ENCODE data around the gene OR8G5.
"Not testable (repeated sequence)": the region's sequence is repeated elsewhere in the genome, so short reads cannot be mapped to it uniquely, and the experiment has no call there.

OR8G5 gene

GRCh38 chr11:124256076-124256475, at the start of gene OR8G5:
Gene OR8G5 (plus strand): TSS chr11:124256376. CDS start chr11:124264932, 8,556 bp downstream.
- no peak for DNase-seq (ENCODE audit: low read depth)

- no peak for DNase-seq (ENCODE audit: low read depth)
Observed at GRCh38 chr11:124207102-124207792, 48.9 kb upstream of the OR8G5 start.

- DNase-seq (ENCODE audit: low read depth), result no peak
Observed at GRCh38 chr11:124209824-124210357, 46.3 kb upstream of the OR8G5 start.

GRCh38 chr11:124210421-124210820, 45.8 kb upstream of the OR8G5 start:
- no peak for DNase-seq (ENCODE audit: low read depth)

GRCh38 chr11:124211321-124211720, 44.9 kb upstream of the OR8G5 start:
- DNase-seq (ENCODE audit: low read depth), result no peak

- DNase-seq (ENCODE audit: low read depth), result no peak
Observed at GRCh38 chr11:124214027-124214426, 42.1 kb upstream of the OR8G5 start.

- no peak for DNase-seq (ENCODE audit: low read depth)
Observed at GRCh38 chr11:124219126-124219525, 37.0 kb upstream of the OR8G5 start.

GRCh38 chr11:124222407-124222806, 33.8 kb upstream of the OR8G5 start:
- DNase-seq (ENCODE audit: low read depth), result no peak

- DNase-seq (ENCODE audit: low read depth), result not testable (repeated sequence)
Observed at GRCh38 chr11:124224618-124225423, 31.4 kb upstream of the OR8G5 start.

GRCh38 chr11:124225471-124225870, 30.7 kb upstream of the OR8G5 start:
- DNase-seq (ENCODE audit: low read depth), result no peak

GRCh38 chr11:124233376-124233775, 22.8 kb upstream of the OR8G5 start:
- no peak for DNase-seq (ENCODE audit: low read depth)

GRCh38 chr11:124238512-124238911, 17.7 kb upstream of the OR8G5 start:
- no peak for DNase-seq (ENCODE audit: low read depth)

- no peak for DNase-seq (ENCODE audit: low read depth)
Observed at GRCh38 chr11:124240621-124241397, 15.4 kb upstream of the OR8G5 start, which contains the start of gene OR8G1. Gene OR8G1 (plus strand): TSS chr11:124241095. CDS start chr11:124249676, 8,581 bp downstream.

GRCh38 chr11:124249869-124250268, 6.3 kb upstream of the OR8G5 start:
- not testable (repeated sequence) for DNase-seq (ENCODE audit: low read depth)

GRCh38 chr11:124265041-124265440, 8.9 kb downstream of the OR8G5 start:
- not testable (repeated sequence) for DNase-seq (ENCODE audit: low read depth)

GRCh38 chr11:124270886-124271285, 14.7 kb downstream of the OR8G5 start:
- DNase-seq (ENCODE audit: low read depth), result not testable (repeated sequence)

- no peak for DNase-seq (ENCODE audit: low read depth)
Observed at GRCh38 chr11:124274000-124274399, 17.8 kb downstream of the OR8G5 start.

GRCh38 chr11:124276081-124276480, 19.9 kb downstream of the OR8G5 start:
- DNase-seq (ENCODE audit: low read depth), result no peak

- DNase-seq (ENCODE audit: low read depth), result no peak
Observed at GRCh38 chr11:124277207-124277606, 21.0 kb downstream of the OR8G5 start.

- DNase-seq (ENCODE audit: low read depth), result no peak
Observed at GRCh38 chr11:124277804-124278203, 21.6 kb downstream of the OR8G5 start.

GRCh38 chr11:124278261-124278660, 22.1 kb downstream of the OR8G5 start:
- DNase-seq (ENCODE audit: low read depth), result no peak
